HS-27A (cell line): ENCODE measurements around the gene SCN9A.
A peak's percentile ranks its signal among the peaks of the same experiment; 100 is the strongest.
"Not testable (repeated sequence)": the region's sequence is repeated elsewhere in the genome, so short reads cannot be mapped to it uniquely, and the experiment has no call there.

Experiments used
- DNase-seq: peaks from one replicate; pipeline ENCODE4 v3.0.0-alpha.2; 2012; ENCODE audit warnings: low read depth, missing footprints

The SCN9A gene

DNA sequence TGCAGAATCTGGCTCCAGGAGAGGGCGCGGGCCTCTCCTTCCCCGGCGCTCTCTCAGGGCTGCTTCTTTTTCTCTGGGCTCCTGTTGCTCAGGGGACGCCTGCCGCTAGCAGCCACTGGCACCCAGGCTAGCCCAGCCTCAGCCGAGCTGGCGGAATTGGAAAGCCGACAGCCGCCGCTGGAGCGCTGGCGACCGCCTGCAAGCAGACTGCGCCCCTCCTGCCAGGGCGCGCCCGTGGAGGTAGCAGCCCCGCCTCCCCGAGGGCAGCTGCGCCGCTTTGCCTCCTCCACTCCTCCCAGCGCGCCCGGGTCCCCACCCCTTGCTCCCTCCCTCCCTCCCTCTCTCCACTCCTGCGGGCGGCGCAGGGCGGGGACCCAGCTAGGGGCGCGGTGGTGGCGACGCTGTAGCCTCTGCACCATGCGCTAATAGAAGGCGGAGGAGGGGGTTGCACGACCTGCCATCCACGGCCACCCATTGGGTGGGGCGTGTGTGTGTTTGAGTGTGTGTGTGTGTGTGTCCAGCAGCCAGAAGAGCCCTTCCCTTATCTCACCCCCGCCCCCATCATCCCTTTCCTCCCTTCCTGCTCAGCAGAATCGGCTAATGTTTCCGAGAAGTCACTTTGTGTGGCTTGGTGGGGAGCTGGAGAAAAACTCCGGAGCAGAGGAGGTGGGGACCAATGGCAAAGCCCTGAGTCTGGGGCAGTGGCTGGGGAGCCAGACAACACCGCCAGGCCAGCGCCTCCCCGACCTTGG, at the start of gene SCN9A:
TSS of gene SCN9A (minus strand) at position 209 of the 752 bp plus-strand sequence. CDS start 64,188 bp downstream, outside the sequence.
- no peak for DNase-seq

DNA sequence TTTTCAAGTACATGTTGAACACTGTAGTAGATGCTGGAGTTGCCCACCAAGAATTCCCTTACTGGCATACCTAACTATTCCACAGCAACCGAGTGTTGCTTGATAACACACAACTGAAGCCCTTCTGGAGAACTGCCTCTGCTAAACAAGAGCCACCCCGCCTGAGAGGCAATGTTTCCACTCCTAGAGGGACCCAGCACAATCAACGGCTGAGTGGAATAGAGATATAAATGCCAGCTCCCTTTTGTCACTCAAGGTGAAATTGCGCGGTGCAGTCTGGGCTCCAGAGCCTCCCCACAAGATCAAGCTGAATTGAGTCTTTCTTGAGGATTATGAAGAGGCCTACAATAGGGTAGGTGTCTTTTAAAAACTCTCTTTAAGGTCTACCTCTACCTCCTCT, 49.1 kb upstream of the SCN9A start:
- DNase-seq: no peak

DNA sequence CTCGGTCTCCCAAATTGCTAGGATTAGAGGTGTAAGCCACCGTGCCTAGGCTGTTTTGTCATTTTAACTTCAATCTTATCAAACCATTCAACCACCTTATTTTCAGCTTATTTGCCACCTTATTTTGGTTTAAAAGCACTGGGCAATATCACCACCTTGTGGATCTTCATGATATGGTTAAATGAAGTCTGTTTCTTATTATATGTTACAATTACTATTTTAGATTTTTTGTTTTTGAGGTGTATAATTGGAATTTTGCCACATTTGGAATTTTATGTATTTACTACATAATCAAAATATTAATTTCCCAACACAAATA, 43.8 kb upstream of the SCN9A start:
- peak; percentile 9 for DNase-seq

DNA sequence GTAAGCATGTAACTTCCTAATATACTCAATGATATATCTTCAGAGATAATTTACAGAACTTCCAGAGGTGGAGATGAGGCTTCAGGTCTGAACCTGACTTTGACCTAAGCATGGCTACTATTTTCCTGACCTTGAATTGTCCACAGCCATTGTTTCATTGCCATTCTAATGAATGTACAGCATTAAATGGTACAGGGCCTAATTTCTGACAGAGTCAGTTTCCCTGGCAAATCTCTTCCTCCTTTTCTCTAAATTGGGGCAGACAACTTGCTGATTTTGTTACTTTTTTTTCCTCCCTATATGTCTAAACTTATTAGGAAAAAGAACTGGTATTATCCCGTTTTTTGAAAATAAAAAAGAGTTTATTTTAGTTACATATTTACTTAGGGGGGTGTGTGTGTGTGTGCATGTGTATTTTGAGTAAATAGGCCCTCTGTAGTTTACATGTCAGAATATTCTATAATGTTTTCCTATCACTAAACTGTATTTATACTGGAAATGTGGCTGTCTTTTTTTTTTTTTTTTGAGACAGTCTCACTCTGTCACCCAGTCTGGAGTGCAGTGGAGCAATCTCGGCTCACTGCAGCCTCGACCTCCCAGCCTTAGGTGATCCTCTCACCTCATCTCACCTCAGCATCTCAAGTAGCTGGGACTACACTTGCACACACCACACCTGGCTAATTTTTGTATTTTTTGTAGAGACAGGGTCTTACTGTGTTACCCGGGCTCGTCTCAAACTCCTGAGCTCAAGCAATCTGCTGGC, 43.3 kb upstream of the SCN9A start:
- DNase-seq: no peak

DNA sequence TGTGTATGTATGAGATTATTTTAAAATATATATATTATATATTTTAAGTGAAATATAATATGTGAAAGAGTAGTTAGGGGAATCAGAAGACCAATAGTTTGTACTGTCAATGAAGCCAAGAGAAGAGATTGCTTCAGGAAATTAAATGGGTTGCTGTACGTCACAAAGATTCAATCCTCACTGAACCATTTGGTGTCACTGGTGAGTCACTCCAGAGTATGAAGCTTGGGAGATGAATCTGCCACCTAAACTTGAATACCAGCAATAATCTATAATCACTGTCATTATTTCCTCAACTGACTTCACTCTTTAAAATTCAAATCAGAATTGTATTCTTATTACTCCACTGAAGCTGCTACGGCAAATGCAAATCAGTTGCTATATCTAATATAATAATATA, 41.9 kb upstream of the SCN9A start:
- peak; percentile 7 for DNase-seq

DNA sequence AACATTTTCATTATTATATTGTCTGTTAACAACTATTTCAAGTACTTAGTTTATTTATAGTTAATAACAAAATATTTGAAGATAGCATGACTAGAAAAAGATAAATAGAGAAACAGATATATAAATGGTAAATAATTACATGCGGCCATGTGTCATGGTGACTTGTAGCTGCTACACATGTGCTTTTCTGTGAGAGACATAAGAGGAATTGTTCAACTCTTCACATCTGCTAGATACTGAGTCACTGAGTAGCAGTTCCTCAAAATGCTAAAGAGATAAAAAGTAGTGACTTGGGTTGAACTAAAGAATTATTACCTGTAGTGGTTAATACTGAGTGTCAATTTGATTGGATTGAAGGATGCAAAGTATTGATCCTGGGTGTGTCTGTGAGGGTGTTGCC, 37.5 kb upstream of the SCN9A start:
- no peak for DNase-seq

DNA sequence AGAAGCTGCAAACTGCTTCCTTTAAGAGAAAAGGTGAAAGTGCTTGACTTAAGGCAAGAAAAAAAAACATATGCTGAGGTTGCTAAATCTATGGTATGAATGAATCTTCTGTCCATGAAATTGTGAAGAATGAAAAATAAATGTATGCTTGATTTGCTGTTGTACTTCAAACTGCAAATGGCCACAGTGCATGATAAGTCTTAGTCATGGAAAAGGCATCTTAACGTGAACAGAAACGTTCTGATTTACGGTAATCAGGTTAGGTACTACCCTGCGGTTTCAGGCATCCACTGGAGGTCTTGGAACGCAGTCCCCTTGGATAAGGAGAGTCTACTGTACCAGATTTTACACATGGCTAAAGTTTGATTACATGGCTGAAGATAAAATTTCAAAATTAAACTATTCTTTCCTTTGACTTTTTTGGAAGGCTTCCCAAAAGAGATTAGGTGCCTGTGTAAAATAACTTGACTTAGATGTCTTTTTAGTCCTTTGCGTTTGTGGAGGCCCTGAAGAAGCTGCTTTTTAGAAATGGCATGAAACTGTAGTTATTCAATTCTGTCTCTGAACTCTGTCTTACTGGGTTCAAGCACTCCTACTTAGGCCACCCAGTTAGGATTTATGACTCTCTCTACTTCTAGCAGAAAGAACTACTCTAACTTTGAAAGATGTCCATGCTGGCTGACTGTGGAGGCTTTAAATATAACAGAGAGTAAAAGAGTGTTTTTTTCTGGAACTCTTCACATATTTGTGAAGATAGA, 35.9 kb upstream of the SCN9A start:
- DNase-seq: peak; percentile 27

DNA sequence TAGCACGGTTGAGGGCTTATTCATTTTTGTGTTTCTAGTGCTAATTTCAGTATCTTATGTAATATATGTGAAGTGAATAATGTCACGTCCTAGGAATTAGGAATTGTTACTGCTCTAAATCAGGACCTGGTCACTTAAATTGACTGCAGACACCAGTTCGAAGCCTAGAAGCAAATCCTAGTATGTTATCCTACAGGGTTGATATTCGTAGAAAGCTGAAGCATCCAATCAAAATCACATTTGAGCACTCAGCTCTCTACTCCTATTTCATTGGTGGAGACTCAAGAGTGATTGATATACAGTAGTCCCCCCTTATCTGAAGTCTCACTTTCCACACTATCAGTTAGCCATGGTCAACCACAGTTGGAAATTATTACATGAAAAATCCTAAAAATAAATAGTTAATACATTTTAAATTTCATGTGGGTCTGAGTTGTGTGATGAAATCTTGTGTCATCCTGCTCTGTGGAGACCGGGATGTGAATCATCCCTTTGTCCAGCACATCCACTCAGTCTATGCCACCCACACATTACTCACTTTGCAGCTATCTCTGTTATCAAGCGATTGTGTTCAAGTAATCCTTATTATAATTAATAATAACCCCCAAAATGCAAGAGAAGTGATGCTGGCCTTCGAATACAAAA, 35.2 kb upstream of the SCN9A start:
- DNase-seq: peak; percentile 68

DNA sequence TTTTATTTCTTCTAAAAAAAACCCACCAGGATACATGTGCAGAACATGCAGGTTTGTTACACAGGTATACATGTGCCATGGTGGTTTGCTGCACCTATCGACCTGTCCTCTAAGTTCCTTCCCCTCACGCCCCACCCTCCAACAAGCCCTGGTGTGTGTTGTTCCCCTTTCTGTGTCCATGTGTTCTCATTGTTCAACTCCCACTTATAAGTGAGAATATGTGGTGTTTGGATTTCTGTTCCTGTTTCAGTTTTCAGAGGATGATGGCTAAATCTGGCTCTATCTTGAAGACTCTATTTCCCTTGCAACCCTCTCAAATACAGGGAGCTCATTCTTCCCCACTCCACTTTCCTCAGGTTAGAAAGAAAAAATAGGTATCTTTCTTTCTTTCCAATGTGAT, 32.0 kb upstream of the SCN9A start:
- not testable (repeated sequence) for DNase-seq

DNA sequence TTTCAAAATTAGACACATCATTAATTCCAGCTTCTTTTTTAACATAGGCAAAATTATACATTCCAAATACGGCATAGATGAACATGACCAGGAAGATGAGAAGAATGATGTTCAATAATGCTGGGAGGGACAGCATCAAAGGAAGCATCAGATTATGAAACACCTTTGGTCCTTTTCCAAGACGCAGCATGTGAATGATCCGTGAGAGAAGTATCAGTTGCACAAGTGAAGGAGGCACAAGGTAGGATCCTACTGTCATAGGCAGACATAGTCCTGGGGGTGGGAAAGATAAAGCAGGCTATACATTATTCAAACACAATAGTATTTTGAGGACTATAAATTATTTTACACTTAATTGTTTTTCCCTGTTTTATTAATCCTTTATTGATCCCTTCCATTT, 30.6 kb upstream of the SCN9A start:
- no peak for DNase-seq

DNA sequence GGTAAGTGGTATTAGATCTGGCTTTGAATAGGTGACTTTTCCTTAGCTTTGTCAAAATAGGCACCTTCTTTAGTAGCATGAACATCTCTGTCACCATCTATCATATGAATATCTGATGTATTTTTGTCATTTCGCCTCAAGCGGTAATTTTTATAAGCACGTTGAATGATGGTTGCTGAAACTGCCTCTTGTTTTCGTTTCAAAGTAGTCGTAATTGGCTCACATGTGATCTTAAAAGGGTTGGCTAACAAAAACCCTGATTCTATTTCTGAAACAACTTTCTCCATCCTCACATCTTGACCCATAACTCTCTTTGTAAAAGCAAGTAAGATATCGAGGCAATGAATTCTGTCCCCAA, 29.8 kb upstream of the SCN9A start:
- no peak for DNase-seq

DNA sequence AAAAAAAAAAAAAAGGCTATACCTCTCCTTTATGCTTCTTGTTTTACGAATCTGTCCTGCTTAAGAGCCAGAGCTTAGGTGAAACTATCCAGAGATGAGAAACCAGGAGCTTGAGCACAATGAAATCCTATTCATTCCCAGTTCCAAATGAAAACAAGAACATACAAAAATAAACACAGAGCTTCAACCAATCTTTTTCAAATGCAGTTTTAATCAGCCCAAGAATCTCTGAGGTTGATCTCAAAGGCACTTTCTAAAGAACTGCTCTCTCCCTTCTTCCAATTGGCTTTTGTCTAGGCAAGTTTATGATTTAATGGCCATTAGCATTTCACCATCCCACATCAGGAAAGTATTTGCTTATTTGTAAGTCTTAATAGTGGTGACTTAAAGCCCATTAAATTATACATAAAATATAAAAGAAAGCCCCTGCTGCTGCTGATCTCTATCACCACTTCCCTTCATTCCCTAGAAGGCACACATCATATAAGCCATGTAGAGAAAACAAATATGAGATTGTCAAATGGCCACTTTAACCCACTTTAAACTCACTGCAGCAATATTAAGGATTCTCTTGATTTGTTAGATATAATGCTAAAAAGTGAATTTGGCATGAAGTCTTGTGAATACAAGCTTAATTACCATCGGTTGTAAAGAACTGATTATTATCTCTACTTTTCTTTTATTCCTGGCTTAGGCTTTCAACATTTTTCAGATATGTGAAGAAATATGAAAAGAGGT, 29.3 kb upstream of the SCN9A start:
- no peak for DNase-seq

DNA sequence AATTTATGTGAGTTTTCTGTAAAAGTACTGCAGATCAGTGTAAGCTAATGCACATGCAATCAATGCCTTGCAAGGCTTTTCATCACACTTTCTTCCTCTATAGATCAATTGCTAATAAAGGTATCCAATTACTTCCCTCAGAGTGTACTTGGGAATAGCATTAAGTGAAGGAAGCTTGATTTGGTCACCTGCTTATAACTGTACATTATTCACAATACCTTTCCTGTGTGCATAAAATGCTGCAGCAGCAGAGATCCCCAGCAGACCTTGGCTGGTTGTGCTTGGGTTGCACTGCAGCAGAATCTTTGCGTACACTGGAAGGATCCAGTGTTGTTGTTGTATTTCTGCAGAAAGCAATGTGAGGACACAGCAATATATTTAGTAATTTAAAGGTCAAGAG, 18.5 kb upstream of the SCN9A start:
- no peak for DNase-seq

DNA sequence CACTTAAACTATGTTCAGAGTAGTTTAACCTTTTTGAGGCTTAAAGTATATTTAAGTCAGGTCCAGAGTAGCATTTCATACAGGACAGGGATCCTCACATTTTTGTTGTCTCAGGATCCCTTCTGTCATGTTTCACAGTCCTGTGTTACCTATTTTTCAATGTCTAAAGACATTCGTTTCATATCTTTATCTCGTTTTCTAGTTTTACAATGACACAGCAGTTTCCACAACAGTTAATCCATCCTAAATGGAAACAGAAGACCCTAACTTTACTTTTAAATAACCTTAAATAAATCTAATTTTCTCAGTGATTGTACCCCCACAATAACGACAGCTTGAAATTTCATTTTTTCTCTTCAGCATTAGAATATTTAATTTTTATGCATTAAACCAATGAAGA, 17.3 kb upstream of the SCN9A start:
- no peak for DNase-seq

DNA sequence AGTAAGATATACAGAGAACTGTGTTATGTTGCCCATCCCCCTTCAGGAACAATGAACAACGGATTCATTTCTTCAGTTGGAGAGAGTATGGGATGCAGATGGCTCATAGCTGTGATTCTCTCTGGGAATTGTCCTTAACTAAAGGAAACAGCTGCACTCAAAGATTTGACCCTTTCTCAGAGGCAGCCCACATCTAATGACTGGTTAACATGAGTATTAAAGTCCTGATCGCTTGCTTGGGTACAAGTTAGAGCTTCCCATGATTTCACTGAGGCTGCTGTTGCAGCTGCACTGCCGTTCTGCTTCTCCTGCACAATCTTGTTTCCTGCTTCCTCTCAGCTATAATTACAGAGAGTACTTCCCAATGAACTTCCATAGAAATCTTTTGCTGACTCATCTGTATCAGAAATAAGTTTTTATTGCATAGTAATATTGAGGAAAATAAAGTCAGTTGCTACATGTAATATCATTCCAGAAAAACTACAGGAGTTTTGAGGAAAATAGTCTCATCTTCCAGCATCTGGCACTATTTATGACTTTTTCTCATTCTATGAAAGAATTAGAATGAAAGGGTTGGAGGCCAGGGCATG, 12.8 kb upstream of the SCN9A start:
- DNase-seq: no peak

DNA sequence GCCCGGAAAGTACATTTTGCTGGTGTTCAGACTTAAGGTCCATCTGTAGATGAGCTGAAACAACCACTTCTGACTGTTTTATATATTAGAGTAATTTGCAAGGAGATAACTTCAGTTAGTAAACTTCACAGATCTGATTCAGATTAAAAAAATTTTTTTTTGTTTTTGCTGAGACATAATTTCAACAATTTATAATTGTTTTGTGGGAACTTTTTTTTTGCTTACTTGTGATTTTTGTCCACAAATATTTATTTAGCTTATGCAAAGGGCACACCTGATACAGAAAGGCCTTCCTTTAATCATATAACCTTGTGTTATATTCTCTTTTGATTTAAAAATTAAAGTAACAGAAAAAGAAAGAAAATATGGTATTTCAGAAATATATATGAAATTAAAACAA, 9.6 kb upstream of the SCN9A start:
- DNase-seq: no peak

DNA sequence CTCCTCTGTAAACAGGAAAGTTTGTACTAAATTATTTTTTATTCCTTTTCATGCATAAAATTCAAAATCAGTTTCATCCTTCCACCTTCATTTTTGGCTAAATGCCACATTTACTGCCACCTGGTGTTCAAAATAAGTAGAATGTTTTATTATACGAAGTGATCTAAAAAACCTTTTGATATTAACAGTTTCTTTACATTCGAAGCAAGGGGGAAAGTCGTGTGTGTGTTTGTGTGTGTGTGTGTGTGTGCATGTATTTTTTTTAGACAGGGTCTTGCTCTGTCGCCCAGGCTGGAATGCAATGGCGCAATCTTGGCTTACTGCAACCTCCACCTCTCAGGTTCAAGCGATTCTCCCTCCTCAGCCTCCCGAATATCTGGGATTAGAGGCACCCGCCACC, 9.0 kb upstream of the SCN9A start:
- DNase-seq: no peak

DNA sequence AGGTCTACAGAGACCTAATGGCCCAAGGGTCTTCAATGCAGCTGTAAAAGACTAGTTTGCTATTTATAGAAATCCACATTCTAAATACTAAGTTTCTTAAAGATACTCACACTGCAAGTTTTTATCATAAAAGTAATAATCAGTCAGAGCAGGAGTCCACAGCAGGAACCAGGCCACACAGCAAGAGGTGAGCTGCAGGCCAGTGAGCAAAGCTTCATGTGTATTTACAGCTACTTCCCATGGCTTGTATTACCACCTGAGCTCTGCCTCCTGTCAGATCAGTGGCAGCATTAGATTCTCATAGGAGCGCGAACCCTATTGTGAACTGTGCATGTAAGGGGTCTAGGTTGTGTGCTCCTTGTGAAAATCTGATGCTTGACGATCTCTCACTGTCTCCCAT, 6.7 kb upstream of the SCN9A start:
- no peak for DNase-seq

DNA sequence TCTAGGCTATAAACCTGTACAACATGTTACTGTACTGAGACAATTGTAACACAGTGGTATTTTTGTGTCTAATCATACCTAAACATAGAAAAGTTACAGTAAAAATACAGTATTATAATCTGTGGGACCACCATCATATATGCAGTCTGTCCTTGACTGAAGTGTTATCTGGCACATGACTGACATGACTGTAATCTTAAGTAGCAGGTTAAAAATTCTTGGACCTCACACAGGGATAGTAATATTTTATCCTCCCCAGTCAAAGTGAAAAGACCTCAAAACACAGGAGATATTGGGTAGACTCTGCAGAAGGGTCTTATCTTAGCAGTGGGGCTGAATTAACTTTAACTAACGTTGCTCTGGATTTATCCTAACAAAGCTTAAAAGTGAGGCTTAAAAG, 4.9 kb upstream of the SCN9A start:
- no peak for DNase-seq

DNA sequence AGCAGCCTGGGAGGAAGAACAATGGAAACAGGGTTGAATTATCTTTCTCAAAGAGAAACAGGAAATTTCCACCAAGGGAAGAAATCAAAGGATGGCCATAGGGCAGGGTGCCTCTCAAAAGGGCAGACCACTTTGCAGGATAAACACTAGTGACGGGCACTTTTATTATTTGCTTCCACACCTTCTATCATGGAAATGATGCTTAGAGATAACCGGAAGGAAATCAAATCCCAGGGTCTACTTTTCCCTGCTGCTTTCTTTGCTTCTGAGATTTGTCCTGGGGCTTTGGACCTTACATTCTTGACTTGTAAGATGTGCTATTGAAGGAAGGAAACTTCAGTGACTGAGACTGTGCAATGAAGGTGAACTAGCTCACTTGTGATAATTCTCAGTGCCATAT, 1.1 kb upstream of the SCN9A start:
- no peak for DNase-seq

DNA sequence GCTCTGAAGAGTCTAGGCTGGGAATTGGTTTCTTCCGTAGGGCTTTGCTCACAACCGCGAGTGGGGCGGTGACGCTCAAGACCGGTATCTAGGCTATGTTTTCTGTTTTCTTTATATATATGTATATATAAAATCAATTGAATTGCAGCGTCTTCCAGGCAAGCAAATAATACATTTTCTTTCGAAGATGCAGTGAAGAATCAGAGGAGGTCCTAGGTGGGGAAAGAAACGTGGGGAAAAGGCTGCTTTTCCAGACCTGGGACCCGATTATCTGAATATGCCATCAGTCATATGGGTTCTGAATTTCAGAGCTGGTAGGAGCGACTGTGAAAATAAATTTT, 714 bp upstream of the SCN9A start:
- no peak for DNase-seq
